GM19372 (cell line): ENCODE measurements around the gene GLDC.
A peak's percentile ranks its signal among the peaks of the same experiment; 100 is the strongest.
"Not testable (repeated sequence)": the region's sequence is repeated elsewhere in the genome, so short reads cannot be mapped to it uniquely, and the experiment has no call there.

ENCODE experiments used
- ATAC-seq: cut with Tn5 transposase; IDR thresholded peaks from one replicate; pipeline ENCODE4 v1.9.1; 2021; ENCODE audit warnings: mild to moderate bottlenecking, low read depth, moderate library complexity; ENCODE audit not compliant: unreplicated experiment

The GLDC gene

GRCh38 chr9:6625363-6625762 is 20.2 kb downstream of the GLDC start:
- no peak for ATAC-seq

DNA sequence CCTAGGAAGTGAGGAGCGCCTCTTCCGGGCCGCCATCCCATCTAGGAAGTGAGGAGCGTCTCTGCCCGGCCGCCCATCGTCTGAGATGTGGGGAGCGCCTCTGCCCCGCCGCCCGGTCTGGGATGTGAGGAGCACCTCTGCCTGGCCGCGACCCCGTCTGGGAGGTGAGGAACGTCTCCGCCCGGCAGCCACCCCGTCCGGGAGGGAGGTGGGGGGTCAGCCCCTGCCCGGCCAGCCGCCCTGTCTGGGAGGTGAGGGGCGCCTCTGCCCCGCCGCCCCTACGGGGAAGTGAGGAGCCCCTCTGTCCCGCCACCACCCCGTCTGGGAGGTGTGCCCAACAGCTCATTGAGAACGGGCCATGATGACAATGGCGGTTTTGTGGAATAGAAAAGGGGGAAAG is 22.7 kb downstream of the GLDC start:
- ATAC-seq, result not testable (repeated sequence)

DNA sequence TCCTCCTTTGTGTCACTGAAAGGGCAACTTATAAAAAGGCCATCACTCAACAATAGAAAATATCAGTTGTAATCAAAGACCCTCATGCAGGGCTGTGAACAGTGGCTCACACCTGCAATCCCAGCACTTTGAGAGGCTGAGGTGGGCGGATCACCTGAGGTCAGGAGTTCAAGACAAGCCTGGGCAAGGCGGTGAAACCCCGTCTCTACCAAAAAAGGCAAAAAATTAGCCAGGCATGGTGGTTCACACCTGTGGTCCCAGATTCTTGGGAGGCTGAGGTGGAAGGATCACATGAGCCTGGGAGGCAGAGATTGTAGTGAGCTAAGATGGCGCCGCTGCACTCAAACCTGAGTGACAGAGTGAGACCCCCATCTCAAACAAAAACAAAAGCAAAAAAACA is 24.7 kb downstream of the GLDC start:
- ATAC-seq, result no peak

DNA sequence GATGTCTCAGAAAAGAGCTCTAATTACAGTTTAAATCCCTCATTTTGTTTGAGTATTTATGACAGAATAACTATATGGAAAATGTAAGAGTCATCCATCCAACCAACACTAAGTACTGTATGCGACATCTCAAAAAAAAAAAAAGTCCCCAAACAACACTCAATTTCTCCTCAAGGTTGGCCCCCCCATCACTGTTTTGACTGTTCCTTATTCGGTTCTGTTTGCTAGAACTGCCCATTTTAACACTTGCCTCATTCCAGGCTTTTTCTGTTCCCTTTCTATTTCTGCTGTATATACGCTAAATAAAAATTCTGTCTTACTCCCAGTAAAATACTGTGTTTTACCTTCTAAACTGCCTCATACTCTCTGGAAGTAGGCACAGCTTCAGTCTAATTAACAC is 25.2 kb downstream of the GLDC start:
- ATAC-seq, result no peak

DNA sequence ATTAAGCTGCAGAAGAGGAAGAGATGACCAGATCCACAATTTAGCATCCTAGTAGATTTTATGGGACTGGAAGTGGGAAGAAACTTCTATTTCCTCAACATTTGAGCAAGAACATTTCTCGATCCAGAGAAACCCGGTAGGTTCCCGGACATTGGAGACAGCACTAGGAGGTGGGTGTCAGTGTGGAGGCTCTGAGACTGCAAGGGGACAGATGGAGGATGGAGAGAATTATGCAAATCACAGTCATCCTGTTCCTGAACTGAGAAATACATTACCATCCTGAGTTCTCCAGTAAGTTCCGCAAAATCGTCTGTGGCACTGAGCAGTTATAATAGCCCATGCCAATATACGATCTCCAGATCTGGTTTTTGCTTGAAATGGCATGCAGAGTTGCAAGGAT is 25.6 kb downstream of the GLDC start:
- no peak for ATAC-seq

- ATAC-seq, result no peak
Measured at GRCh38 chr9:6616951-6617602, 28.5 kb downstream of the GLDC start.

GRCh38 chr9:6614489-6614888 is 31.0 kb downstream of the GLDC start:
- ATAC-seq, result no peak

GRCh38 chr9:6611865-6612264 is 33.7 kb downstream of the GLDC start:
- ATAC-seq, result no peak

DNA sequence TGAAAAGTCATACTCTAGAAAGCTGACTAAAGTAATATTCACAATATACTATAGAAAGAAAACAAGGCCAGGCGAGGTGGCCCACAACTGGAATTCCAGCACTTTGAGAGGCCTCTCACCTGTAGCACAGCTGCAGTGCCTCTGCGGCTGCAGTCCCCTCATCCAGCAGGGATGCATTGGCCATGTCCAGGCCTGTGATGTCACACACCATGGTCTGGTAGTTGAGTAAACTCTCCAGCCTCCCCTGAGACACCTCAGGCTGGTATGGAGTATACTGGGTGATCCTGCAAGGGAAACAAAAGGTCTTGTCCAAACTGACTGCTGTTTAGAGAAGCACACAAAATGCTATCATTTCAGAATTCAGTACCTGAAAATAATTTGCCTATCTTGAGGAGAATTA is 35.5 kb downstream of the GLDC start:
- no peak for ATAC-seq

DNA sequence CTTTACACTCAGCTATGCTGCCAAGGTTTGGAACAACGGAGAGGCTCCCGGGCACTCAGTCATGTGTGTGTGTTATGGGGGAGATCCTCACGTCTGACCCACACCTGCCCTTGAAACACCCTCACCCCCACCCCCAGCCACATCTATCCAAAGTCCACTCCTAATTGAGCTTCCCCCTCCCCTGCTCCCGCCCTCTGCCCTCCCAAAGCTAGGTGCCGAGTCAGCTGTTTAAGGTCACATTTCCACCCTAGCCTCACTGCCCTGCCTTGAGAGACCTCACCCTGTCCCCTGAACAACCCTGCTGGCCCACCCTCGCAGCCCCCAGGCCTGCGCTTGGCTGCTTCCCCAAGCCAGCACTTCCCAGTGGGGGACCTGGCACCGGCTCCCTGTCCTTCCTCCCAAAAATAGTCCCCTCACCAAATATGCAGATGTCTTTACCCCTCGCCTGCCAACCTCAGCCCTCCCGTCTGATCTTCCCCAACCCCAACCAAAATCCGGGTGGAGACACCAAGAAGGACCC is 36.0 kb downstream of the GLDC start:
- no peak for ATAC-seq

DNA sequence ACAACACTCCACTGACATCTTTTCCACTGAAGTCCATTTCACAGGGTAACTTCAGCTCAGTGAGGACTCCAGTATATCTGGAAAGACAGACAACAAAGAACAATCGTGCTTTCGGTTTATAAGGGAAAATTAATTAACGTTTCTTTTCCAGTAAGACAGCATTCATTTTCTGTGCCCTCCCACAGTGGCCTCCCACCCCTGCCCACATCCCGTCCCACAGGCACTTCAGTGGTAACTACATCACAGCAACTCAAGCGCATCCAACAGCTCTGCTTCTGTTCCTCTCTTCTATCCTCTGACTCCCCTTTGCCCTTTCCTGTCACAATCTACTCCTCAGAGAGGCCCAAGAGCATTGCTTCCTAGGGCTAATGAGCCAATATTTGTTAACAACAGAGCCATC is 40.3 kb downstream of the GLDC start:
- ATAC-seq, result peak; percentile 72

DNA sequence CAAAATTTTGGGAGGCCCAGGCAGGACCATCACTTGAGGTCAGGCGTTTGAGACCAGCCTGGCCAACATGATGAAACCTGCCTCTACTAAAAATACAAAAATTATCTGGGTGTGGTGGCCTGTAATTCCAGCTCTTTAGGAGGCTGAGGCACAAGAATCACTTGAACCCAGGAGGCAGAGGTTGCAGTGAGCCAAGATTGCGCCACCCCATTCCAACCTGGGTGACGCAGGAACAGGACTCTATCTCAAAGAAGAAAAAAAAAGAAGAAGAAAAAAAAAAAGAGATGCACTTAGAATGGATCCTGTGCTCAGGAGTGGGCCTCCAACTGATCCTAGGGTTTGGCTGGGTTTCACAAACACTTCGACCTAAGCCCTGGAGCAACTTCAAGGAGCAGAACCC is 45.1 kb downstream of the GLDC start:
- no peak for ATAC-seq

GRCh38 chr9:6600006-6600405 is 45.5 kb downstream of the GLDC start:
- ATAC-seq, result no peak

DNA sequence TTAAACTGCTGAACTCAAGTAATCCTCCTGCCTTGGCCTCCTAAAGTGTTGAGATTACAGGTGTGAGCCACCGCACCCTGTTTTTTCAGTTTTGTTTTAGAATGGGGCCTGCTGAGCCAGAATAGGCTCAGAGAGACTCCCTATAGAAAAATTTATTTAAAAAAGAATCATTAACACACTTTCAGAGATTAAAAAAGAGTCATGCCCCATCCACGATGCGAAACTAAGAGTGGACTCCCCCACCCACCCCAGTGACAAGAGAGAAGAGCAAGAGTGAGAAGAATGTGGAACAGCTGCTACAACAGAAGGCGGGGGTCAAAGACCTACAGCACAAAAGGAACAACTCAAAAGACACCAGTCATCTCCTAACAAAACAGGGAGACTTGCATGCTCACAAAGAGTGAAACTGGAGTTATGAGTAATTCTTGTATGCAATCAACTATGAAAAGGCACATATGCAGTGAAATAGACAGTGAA is 47.2 kb downstream of the GLDC start:
- ATAC-seq, result peak; percentile 93

- ATAC-seq, result no peak
Measured at GRCh38 chr9:6592791-6593190, 52.7 kb downstream of the GLDC start.

DNA sequence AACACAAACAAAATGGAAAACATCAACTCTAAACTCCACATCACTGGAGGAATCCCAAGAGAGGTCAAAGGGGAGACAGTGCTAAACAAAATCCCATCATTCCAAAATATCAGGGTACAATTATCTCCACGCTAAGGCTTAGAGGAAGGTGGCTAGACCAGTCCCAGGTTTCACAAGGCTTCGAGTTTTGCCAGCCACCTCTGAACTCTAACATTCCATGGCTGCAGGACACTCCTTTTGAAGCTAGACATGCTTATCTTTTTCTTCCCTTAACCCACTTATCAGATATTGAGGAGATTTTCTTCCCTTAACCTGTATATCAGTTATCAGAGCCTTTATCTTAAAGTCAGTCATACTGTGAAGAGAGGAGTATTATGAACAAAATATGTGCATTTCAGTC is 53.3 kb downstream of the GLDC start:
- no peak for ATAC-seq

- no peak for ATAC-seq
Measured at GRCh38 chr9:6590772-6591384, 54.7 kb downstream of the GLDC start.

GRCh38 chr9:6590334-6590733 is 55.2 kb downstream of the GLDC start:
- no peak for ATAC-seq

DNA sequence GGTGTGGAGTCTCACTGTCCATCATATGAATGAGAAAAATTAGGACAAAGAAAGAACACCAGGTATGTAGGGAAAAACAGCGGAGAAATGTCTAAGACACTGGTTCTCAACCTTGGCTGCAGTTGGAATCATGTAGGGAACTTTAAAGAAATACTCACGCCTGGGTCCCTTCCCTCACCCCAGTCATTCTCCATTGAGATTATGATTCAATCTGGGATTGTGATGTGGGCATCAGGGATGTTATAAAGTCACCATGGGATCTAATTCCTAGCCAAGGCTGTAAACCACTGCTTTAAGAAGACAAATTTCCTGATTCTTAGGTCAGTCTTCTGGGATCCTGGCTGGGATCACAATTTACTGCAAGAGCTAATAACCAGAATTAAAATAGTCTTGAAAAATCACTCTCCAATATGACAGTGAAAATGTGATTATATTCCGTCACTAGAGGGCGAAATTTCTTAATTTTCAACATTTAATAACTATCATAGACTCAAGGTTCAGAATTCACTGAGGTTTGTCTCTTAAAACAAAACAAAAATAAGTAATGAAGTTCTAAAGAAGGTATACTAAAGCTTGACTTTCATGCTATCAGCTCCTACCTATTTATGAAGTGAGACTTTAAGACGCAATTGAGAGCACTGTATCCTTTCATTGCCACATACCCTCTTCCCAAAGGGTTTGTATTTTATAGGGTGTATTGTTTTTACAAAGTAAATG is 60.5 kb downstream of the GLDC start:
- ATAC-seq, result no peak

DNA sequence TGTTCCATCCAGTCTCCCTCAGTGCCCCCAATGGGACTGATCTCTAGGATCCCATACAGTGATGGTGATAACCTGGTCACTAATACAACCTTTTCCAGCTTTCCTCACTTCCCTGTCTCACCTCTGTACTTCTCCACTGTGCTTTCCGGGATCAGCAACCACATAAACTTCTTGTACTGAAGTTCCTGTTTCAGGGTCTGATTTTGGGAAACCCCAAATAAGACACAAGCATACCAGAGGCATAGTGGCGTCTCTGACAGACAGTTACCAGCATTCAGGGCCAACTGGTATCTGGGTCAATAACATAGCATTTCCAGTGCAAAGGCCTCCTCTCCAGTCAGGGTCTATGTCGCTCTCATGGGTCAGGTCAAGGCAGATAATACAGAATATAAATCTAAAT is 64.3 kb downstream of the GLDC start:
- ATAC-seq, result no peak

DNA sequence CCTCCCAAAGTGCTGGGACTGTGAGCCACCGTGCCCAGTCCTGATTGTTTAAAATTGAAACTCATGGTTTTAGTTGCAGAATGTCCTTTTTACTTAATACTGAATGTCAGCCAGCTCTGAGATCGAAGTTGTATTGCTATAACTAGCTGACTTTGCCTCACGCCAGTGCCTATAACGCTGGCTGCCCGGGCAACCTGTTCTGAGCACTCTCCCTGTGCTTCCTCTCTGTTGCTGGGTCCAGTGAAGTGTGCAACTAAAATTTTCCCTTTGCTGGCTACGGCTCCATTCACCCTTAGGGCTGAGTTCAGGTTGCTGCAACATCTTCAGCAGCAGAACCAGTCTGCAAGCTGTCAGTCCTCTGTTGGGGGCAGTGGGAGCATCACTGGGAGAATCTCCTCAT is 65.9 kb downstream of the GLDC start:
- ATAC-seq, result no peak

- no peak for ATAC-seq
Measured at GRCh38 chr9:6576987-6577386, 68.5 kb downstream of the GLDC start.
